ENCODE data around the gene RALGPS1.

- no peak for TF ChIP-seq CTCF (IDR thresholded peaks at IDR 0.05 in 4 of 5, conservative IDR thresholded peaks at IDR 0.05 in 1 of 5)
- no peak for TF ChIP-seq POLR2A (IDR thresholded peaks at IDR 0.05)
Measured at GRCh38 chr9:127086771-127087170, 172.2 kb downstream of the RALGPS1 start.

All from gastrocnemius medialis (tissue), 4 donors.